KOPT-K1 (cell line): Measurements from ENCODE around the gene SPPL2C.

Experiments used
- H3K27ac ChIP-seq: fragments of 200-600 bp; sonication (generic); 2 replicates; pipeline ENCODE4 v1.5.1; 2016; ENCODE audit warnings: antibody characterized with exemption, mild to moderate bottlenecking, low read depth, low read length; ENCODE audit not compliant: poor library complexity, severe bottlenecking
- H3K36me3 ChIP-seq: fragments of 200-600 bp; sonication (generic); 2 replicates; pipeline ENCODE4 v1.5.1; 2017; ENCODE audit warnings: antibody characterized with exemption, mild to moderate bottlenecking, low read length, moderate library complexity; ENCODE audit not compliant: insufficient read depth
- H3K9me3 ChIP-seq: fragments of 200-600 bp; sonication (generic); 2 replicates; pipeline ENCODE4 v1.5.1; 2017; ENCODE audit warnings: antibody characterized with exemption, low read length, mild to moderate bottlenecking; ENCODE audit not compliant: insufficient read depth, poor library complexity, severe bottlenecking

SPPL2C gene, protein sequence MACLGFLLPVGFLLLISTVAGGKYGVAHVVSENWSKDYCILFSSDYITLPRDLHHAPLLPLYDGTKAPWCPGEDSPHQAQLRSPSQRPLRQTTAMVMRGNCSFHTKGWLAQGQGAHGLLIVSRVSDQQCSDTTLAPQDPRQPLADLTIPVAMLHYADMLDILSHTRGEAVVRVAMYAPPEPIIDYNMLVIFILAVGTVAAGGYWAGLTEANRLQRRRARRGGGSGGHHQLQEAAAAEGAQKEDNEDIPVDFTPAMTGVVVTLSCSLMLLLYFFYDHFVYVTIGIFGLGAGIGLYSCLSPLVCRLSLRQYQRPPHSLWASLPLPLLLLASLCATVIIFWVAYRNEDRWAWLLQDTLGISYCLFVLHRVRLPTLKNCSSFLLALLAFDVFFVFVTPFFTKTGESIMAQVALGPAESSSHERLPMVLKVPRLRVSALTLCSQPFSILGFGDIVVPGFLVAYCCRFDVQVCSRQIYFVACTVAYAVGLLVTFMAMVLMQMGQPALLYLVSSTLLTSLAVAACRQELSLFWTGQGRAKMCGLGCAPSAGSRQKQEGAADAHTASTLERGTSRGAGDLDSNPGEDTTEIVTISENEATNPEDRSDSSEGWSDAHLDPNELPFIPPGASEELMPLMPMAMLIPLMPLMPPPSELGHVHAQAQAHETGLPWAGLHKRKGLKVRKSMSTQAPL

DNA sequence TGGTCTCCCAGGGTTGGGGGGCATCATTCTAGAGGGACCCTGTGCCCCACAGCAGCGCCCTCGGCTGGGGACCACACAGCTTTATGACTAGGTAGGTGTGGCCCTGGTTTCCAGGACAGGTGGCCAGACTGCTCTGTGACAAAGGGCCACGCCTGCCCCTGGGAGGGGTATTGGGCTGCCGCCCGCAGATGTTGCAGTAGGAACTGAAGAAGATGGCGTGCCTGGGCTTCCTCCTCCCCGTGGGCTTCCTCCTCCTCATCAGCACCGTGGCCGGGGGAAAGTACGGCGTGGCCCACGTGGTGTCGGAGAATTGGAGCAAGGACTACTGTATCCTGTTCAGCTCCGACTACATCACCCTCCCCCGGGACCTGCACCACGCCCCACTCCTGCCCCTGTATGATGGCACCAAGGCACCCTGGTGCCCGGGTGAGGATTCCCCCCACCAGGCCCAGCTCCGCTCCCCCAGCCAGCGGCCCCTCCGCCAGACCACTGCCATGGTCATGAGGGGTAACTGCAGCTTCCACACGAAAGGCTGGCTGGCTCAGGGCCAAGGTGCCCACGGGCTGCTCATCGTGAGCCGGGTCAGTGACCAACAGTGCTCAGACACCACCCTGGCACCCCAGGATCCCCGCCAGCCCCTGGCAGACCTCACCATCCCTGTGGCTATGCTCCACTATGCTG lies at the start of gene SPPL2C:
Gene SPPL2C, plus strand, starts transcription at position 187 of the 681 bp plus-strand sequence. Its CDS starts 26 bp downstream, at position 213.
- no peaks in the 10 kb centered on the region for H3K36me3 ChIP-seq
- H3K27ac ChIP-seq, result no peak within 1 kb of the TSS
- H3K9me3 ChIP-seq, result no peaks in the 10 kb centered on the region

DNA sequence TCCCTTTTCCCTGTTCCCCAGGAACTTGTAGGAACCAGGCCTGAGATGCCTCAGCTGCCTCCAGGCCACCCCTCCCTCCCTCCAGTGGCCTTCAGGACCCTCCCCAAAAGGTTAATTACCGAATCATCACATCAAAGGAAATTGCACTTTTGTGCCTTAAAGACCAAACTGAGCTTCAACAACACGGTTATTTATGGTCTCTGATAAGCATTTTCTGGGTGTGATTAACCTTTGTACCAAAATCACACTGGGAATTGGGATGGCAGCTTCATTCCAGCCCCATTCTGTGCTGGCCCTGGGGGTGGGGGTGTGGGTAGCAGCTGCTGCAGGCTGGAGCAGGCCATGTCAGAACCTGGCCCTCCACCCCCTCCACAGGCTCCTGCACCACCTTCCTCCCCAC lies 43.9 kb upstream of the SPPL2C start:
- H3K9me3 ChIP-seq, result no peaks in the 10 kb centered on the region
- no peak overlapping the region for H3K27ac ChIP-seq
- no peaks in the 10 kb centered on the region for H3K36me3 ChIP-seq

DNA sequence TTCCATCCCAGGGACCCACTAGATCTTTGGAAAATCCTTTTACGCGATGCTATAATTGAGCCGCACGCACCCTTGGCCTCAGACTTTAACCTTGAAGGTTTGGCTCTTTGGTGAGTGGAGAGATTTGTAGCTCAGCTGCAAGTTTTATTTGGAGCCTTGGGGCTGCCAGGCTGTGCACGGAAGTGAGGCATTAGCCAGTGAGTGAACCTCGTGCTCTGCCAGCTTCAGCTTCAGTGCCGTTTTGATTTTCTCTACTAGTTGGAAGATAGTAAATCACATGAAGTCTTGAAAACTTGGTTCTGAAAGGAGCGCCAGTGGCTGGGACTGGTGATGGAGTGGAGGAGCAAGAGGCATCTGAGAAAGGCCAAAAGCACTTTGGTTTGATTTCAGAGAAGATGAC lies 43.3 kb upstream of the SPPL2C start:
- Histone ChIP-seq H3K27ac (no peak overlapping the region), H3K36me3 (no peaks in the 10 kb centered on the region)

DNA sequence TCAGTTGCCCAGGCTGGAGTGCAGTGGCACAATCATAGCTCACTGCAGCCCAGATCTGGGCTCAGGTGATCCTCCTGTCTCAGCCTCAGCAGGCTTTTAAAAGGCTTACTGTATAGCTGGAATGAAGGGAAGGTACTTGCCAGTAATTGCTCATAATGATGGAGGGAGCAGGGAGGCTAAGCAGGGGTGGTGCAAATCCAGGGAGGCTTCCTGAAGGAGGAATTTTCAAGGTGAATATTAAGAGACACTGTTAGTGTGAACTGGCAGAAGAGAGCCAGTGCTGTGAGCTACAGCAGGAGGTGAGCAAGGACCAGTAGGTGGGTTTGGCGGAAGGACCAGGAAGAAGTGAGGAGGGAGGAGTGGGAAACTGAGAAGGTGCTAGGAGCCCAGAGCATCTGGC lies 35.8 kb upstream of the SPPL2C start:
- no peaks in the 10 kb centered on the region for H3K9me3 ChIP-seq

More for the DNA sequence above, 43.3 kb upstream of the SPPL2C start:
- H3K9me3 ChIP-seq, result no peaks in the 10 kb centered on the region

DNA sequence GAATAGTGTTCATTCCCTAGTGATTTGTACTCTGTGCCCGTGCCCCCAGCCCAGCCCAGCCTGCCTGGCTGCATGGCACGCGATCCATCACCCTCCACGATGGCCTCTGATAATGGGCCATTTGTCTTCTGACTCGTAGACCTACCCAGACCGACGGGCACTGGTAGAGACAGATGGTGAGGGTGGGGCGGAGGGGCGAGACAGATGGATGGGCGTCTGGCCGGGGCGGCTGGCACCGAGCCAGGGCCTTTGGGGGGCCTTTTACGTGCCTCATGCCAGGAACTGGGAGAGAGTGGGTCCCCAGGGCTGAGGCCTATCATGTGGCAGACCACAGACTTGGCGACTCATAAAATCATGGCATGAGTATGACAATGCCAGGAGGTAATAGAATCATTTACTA lies 35.2 kb upstream of the SPPL2C start:
- Histone ChIP-seq H3K27ac (no peak overlapping the region), H3K36me3 (no peaks in the 10 kb centered on the region), H3K9me3 (no peaks in the 10 kb centered on the region)

More for the DNA sequence above, 35.8 kb upstream of the SPPL2C start:
- Histone ChIP-seq H3K27ac (no peak overlapping the region), H3K36me3 (no peaks in the 10 kb centered on the region)

DNA sequence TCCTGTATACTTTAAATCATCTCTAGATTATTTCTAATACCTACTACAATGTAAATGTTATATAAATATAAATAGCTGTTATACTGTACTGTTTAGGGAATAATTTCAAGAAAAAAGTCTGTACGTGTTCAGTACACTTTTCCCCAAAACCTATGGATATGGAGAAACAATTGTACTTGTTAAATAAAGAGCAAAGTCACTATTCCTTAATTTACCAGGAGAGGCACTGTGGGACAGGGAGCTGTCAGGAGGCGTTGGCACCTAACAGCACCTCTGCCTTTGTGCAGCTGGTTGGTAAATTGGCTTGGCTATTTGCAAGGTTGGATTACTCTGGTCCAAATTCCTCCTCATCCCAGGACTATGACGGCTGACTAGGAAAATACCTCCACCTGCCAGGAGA lies 32.6 kb upstream of the SPPL2C start:
- no peak overlapping the region for H3K27ac ChIP-seq
- no peaks in the 10 kb centered on the region for H3K9me3 ChIP-seq
- H3K36me3 ChIP-seq, result no peaks in the 10 kb centered on the region

DNA sequence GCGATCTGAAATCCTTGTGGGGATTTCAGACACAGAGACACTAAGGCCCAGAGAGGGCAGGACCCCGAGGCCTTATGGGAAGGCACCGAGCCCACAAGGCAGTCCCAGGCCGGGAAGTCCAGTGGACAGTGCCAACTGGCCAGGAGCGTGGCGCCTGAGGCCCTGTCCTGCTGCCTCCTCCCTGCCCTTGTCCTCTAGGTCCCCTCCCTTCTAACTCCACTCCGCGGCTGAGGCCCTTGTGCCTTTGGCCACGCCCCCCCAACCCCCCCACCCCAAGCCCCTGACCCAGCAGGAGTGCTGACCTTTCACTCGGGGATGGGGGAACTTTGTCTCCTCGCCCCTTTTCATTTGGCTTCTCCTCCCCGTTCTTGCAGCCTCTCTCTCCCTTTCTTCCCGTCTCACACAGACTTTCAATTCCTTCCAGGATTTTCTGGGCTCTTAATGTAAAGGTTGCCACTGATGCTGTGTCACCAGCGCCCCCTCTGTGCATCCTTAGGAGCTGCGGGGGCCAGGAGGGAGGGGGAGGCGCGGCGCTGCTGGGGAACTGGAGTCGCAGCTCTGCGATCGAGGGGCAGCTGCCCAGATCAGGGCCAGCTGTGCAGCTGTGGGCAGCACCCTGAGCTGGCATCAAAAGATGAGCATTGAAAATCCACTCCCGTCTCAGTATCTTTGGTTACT lies 31.5 kb upstream of the SPPL2C start:
- no peaks in the 10 kb centered on the region for H3K36me3 ChIP-seq
- H3K27ac ChIP-seq, result no peak overlapping the region
- no peaks in the 10 kb centered on the region for H3K9me3 ChIP-seq

DNA sequence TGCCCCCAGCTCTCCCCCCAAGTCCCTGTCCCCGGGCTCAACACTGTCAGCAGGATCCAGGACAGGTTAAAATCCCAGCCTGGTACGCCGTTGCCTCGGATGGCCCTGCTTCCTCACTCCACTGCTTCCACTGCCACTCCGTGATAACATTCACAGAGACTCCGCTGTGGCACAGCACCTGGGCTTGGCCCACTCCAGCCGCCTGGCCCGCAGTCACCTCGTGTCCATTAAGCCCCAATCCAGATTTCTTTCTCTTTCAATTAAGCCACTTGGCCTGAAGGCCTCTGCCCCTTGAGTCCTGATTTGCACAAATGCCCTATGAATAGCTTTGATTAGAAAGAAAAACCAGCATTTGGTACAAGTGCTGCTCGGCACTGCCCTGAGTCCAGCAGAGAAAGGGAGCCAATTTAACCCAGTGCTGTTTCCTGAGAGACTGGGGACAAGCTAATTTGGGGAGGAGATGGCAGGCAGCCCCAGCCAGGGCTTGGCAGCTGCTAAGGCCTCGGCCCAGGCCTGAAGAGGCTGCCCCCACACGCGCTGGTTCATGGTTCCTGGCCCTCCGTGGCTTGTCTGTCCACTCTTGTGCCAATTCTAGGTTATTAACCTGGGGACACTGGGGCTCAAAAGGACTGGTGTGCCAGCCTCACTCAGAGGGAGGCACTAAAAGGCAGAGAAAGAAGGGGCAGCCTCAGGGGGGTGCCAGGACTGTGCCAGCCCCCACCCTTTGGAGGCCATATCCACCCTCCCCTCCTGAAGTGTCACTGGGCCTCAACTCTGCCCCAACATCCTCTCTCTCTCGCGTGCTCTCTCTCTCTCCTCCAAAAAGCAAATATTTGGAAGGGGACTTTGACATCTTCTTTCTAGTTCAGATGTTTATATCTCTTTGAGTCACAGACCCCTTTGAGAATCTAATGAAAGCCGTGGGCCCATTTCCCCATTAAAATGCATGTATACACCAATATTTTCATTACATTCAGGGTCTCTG lies 29.8 kb upstream of the SPPL2C start:
- Histone ChIP-seq H3K36me3 (no peaks in the 10 kb centered on the region), H3K9me3 (no peaks in the 10 kb centered on the region), H3K27ac (no peak overlapping the region)

DNA sequence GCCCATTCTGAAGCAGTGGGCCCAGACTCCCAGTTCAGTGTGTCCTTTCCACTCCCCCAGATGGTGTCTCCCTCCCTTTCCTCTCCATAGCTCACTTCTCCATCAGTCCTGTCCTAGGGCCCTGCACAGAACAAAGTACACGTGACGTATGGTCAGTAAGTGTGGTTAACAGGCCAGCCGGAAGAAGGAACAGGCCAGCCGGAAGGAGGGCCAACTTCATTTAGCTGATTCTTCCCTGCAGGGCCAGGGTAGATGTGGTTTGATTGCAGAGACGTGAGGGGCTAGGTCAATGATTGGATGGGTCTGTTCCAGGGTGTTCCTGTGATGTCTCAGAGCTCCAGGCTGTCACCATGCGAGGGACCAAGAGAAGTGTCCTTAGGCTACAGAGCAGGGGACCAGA lies 28.9 kb upstream of the SPPL2C start:
- H3K27ac ChIP-seq, result no peak overlapping the region
- no peaks in the 10 kb centered on the region for H3K9me3 ChIP-seq
- no peaks in the 10 kb centered on the region for H3K36me3 ChIP-seq

DNA sequence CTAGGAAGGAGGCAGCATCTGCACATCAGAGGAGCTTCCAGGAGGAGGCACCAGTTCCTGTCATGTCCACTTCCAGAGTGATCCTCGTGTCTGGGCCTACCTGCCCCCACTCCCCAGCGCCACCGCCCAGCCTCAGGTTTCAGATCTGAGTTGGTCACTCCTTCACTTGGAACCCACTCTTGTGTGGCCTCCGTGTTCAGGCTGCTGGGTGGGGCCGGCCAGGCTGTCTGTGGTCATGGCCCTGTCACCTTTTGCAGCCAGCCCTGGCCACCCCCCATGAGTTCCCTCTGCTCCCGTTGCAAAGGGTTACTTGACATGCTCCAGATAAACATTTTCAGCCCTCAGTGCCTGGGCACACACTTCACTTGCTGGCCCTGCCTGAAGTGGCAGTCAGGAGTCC lies 26.6 kb upstream of the SPPL2C start:
- H3K9me3 ChIP-seq, result no peaks in the 10 kb centered on the region
- H3K36me3 ChIP-seq, result no peaks in the 10 kb centered on the region
- no peak overlapping the region for H3K27ac ChIP-seq

DNA sequence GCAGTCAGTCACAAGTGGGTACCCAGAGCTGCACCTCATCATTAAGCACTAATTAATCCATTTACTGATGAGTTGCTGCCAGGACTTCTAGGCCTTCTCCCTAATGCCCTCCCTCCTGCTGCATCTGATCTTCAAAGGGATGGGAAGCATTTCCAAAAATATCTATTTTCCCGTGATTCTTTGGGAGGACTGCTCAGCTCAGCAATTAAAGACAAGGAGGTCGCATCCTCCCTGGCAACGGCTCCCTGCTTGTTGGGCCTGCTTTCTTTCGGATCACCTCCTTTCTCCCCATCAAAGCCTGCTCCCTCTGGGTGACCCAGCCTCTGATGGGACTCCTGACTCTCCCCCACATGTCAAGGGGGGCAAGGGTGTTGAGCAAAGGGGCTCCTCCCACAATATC lies 26.0 kb upstream of the SPPL2C start:
- H3K9me3 ChIP-seq, result no peaks in the 10 kb centered on the region
- H3K27ac ChIP-seq, result no peak overlapping the region
- H3K36me3 ChIP-seq, result no peaks in the 10 kb centered on the region

DNA sequence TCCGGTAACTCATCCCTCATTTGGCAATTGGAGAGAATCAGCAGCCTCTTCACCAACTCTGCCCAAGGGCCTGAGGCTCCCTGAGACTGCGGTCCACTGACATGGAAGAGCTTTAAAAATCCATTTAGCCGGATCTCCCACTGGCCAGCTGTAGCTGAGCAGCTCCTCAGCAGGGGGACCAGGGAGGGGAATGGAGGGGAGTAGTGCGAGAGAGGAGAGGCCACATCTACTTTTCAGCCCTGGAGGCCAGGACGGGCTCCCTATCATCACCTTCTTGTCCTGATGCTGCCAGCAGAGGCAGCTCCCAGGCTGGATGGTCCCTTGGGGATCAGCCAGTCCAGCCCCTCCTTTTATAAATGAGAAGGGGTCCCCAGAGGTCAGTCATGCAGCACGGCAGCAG lies 25.0 kb upstream of the SPPL2C start:
- H3K9me3 ChIP-seq, result no peaks in the 10 kb centered on the region
- no peak overlapping the region for H3K27ac ChIP-seq
- no peaks in the 10 kb centered on the region for H3K36me3 ChIP-seq

DNA sequence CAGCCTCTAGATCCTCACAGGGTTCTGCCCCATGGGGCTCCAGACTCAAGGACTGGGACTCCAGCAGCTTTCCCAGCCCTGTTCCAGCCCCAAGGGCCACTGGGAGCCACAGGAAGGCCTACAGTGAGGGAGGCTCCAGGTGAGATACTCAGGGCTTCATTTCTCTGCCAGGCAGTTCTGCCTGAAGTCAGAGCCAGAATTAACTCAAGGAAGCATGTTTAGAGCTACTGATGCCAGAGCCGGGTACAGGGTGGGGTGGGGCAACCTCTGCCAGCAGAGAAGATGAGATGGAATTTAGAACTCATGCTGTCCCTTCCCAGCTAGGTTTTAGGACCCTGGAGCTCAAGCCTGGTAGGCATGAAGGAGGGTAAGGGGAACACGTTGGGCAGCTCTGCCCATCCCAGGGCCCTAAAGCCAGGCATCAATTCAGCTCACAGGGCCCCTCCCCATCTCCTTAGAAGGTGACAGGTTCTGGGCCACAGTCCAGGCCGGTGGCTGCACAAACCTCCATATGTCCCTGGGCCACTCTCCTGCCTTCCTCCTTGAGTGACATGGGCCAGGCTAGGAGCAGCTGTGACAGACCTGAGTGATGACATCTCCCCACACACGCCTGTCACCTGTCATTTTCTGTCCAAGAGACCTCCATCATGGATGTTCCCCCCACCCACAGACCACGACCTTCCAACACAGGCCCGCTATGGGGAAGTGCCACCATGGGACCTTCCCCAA lies 24.5 kb upstream of the SPPL2C start:
- Histone ChIP-seq H3K9me3 (no peaks in the 10 kb centered on the region), H3K27ac (no peak overlapping the region), H3K36me3 (no peaks in the 10 kb centered on the region)
